Spleen (tissue), 7 donors: ENCODE measurements around the gene GRIN2B.

Experiments
- POLR2A ChIP-seq, 3 donors: fragments of 450-650 bp; IDR thresholded peaks; one replicate each; pipeline ENCODE4 v1.5.1; 2017; ENCODE audit warnings: antibody characterized with exemption in 3 of 3, mild to moderate bottlenecking in 1 of 3
- POLR2AphosphoS5 ChIP-seq, 3 donors: sonication (generic); formaldehyde crosslinking; IDR thresholded peaks; one replicate each; pipeline ENCODE4 v1.5.1; 2017; ENCODE audit warnings: antibody characterized with exemption in 3 of 3
- TF ChIP-seq, protein P1 (sequence below), 11 experiments: fragments of 200-600 bp in 7 of 11; fragments of 450-650 bp in 4 of 11; sonication (generic) in 4 of 11; IDR thresholded peaks in 8 of 11; conservative IDR thresholded peaks in 3 of 11; 1 replicate in 7 of 11; 2 replicates in 4 of 11; pipeline versions ENCODE4 v1.4.0 to v1.8.0; 2016 to 2021; ENCODE audit warnings: antibody characterized with exemption in 11 of 11, inconsistent platforms in 4 of 11, mild to moderate bottlenecking in 1 of 11
- donor health status: DM: no; HTN: no; CAD: no; lungs with moderate emphysema.
- donor health status: DM: no; HTN: no; CAD: no.
- donor health status: DM: no; HTN: no; CAD: no.

DNA sequence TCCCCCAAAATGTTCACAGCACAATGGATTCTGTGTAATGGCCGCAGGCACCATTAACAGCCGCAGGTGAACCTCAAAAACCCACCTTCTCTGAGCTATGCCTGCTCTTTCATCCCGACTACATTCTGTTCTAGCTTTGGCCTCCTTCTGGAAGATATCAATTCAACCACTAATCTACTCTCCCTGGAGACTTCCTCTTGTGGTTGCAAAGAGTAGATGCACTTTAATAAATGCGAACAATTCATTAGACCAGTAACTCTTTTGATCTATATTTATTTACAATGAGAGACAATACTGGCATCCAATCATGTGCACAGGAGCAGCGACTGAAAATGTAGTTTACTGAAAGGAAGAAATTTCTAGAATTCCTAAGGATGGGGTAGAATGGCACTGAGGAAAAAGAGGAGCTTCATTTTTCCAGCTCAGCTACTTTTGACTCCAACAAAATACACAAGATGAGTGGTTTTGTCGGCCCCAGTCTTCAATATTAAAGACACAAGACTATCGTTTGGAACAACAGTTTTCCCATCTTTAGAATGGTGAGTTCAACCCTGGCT lies 5.3 kb downstream of the GRIN2B start:
- TF ChIP-seq, protein P1, sequence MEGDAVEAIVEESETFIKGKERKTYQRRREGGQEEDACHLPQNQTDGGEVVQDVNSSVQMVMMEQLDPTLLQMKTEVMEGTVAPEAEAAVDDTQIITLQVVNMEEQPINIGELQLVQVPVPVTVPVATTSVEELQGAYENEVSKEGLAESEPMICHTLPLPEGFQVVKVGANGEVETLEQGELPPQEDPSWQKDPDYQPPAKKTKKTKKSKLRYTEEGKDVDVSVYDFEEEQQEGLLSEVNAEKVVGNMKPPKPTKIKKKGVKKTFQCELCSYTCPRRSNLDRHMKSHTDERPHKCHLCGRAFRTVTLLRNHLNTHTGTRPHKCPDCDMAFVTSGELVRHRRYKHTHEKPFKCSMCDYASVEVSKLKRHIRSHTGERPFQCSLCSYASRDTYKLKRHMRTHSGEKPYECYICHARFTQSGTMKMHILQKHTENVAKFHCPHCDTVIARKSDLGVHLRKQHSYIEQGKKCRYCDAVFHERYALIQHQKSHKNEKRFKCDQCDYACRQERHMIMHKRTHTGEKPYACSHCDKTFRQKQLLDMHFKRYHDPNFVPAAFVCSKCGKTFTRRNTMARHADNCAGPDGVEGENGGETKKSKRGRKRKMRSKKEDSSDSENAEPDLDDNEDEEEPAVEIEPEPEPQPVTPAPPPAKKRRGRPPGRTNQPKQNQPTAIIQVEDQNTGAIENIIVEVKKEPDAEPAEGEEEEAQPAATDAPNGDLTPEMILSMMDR (IDR thresholded peaks at IDR 0.05 in 8 of 11, conservative IDR thresholded peaks at IDR 0.05 in 3 of 11): no peak
- TF ChIP-seq POLR2AphosphoS5 (IDR thresholded peaks at IDR 0.05) (no peak), POLR2A (IDR thresholded peaks at IDR 0.05) (no peak)
